OCI-LY1 (cell line): ENCODE results near the gene MACROD1.

ENCODE experiments used
- H2AFZ ChIP-seq: fragments of 200-600 bp; sonication (generic), shearing (Covaris generic); 2 replicates; pipeline ENCODE4 v1.6.0; 2014; ENCODE audit warnings: antibody characterized with exemption, mild to moderate bottlenecking, low read length
- H3F3A ChIP-seq: fragments of 200-600 bp; sonication (generic), shearing (Covaris generic); 2 replicates; pipeline ENCODE4 v1.6.0; 2014; ENCODE audit warnings: mild to moderate bottlenecking, antibody characterized with exemption, low read length, moderate library complexity; ENCODE audit not compliant: insufficient read depth
- H3K27ac ChIP-seq: fragments of 200-600 bp; sonication (generic); 2 replicates; pipeline ENCODE4 v1.5.1; 2014; ENCODE audit warnings: low read length, mixed run types, mild to moderate bottlenecking, low read depth; ENCODE audit not compliant: poor library complexity, severe bottlenecking
- H3K27me3 ChIP-seq: fragments of 200-600 bp; sonication (generic); 2 replicates; pipeline ENCODE4 v1.6.0; 2014; ENCODE audit warnings: antibody characterized with exemption, mild to moderate bottlenecking, low read length, moderate library complexity; ENCODE audit not compliant: insufficient read depth
- H3K36me3 ChIP-seq: fragments of 200-600 bp; sonication (generic); 2 replicates; pipeline ENCODE4 v1.6.1; 2014; ENCODE audit warnings: mild to moderate bottlenecking, antibody characterized with exemption, low read length, moderate library complexity, mixed read lengths; ENCODE audit not compliant: insufficient read depth
- H3K4me1 ChIP-seq: fragments of 200-600 bp; sonication (generic); 2 replicates; pipeline ENCODE4 v1.5.1; 2014; ENCODE audit warnings: mild to moderate bottlenecking, low read length, moderate library complexity; ENCODE audit not compliant: insufficient read depth, severe bottlenecking
- H3K4me2 ChIP-seq: fragments of 200-600 bp; sonication (generic), shearing (Covaris generic); 2 replicates; pipeline ENCODE4 v1.6.1; 2014; ENCODE audit warnings: low read length
- H3K4me3 ChIP-seq: fragments of 200-600 bp; sonication (generic); 2 replicates; pipeline ENCODE4 v1.5.1; 2014; ENCODE audit warnings: low read length, low read depth, mild to moderate bottlenecking, mixed read lengths; ENCODE audit not compliant: poor library complexity, severe bottlenecking
- H3K79me2 ChIP-seq: fragments of 200-600 bp; shearing (Covaris generic); 2 replicates; pipeline ENCODE4 v1.6.1; 2016; ENCODE audit warnings: mixed run types, low read length, mixed read lengths; ENCODE audit not compliant: insufficient read depth
- H3K9ac ChIP-seq: fragments of 200-600 bp; sonication (generic), shearing (Covaris generic); 2 replicates; pipeline ENCODE4 v1.6.1; 2014; ENCODE audit warnings: mild to moderate bottlenecking, low read length, mixed read lengths
- H3K9me2 ChIP-seq: fragments of 200-600 bp; sonication (generic), shearing (Covaris generic); 2 replicates; pipeline ENCODE4 v1.6.1; 2014; ENCODE audit warnings: low read depth, mild to moderate bottlenecking, low read length, mixed read lengths
- H3K9me3 ChIP-seq: fragments of 200-600 bp; shearing (Covaris generic); 2 replicates; pipeline ENCODE4 v1.6.1; 2014; ENCODE audit warnings: low read length, mixed read lengths
- H4K20me1 ChIP-seq: fragments of 200-600 bp; sonication (generic), shearing (Covaris generic); 2 replicates; pipeline ENCODE4 v1.6.0; 2016; ENCODE audit warnings: mild to moderate bottlenecking, low read length; ENCODE audit not compliant: insufficient read depth
- CTCF ChIP-seq: fragments of 200-600 bp; sonication (generic), shearing (Covaris generic); IDR thresholded peaks from 2 replicates; pipeline ENCODE4 v1.5.1; 2017; ENCODE audit warnings: mild to moderate bottlenecking, antibody characterized with exemption, low read length, moderate library complexity, mixed read lengths
- EZH2 ChIP-seq: fragments of 200-600 bp; sonication (generic), shearing (Covaris generic); IDR thresholded peaks from 2 replicates; pipeline ENCODE4 v1.8.0; 2017; ENCODE audit warnings: borderline replicate concordance, mixed run types, mild to moderate bottlenecking, antibody characterized with exemption, low read length, moderate library complexity, mixed read lengths

The MACROD1 gene

GRCh38 chr11:64052436-64052835 lies 113.5 kb downstream of the MACROD1 start:
- H3K4me2 ChIP-seq: no peak overlapping the region
- no peak overlapping the region for H3K9ac ChIP-seq
- no peaks in the 10 kb centered on the region for H3K9me3 ChIP-seq
- no peak overlapping the region for H3K4me3 ChIP-seq
- no peaks in the 10 kb centered on the region for H3K36me3 ChIP-seq
- no peaks in the 10 kb centered on the region for H3K27me3 ChIP-seq
- H3K4me1 ChIP-seq: no peaks in the 10 kb centered on the region
- H4K20me1 ChIP-seq: no peaks in the 10 kb centered on the region
- no peaks in the 10 kb centered on the region for H3K9me2 ChIP-seq
- H3K27ac ChIP-seq: no peak overlapping the region
- H3K79me2 ChIP-seq: no peaks in the 10 kb centered on the region
- no peaks in the 10 kb centered on the region for H3F3A ChIP-seq
- TF ChIP-seq EZH2 (no peak), CTCF (no peak)
- no peak overlapping the region for H2AFZ ChIP-seq

GRCh38 chr11:64051297-64051696 lies 114.6 kb downstream of the MACROD1 start:
- no peak overlapping the region for H3K4me3 ChIP-seq
- H2AFZ ChIP-seq: no peak overlapping the region
- no peaks in the 10 kb centered on the region for H3K4me1 ChIP-seq
- H3K9me2 ChIP-seq: no peaks in the 10 kb centered on the region
- H3K27me3 ChIP-seq: no peaks in the 10 kb centered on the region
- H3K9ac ChIP-seq: no peak overlapping the region
- no peaks in the 10 kb centered on the region for H3K36me3 ChIP-seq
- no peaks in the 10 kb centered on the region for H4K20me1 ChIP-seq
- H3K4me2 ChIP-seq: no peak overlapping the region
- H3F3A ChIP-seq: no peaks in the 10 kb centered on the region
- H3K9me3 ChIP-seq: no peaks in the 10 kb centered on the region
- TF ChIP-seq EZH2 (no peak), CTCF (no peak)
- H3K79me2 ChIP-seq: no peaks in the 10 kb centered on the region
- H3K27ac ChIP-seq: no peak overlapping the region

GRCh38 chr11:64049509-64049908 lies 116.4 kb downstream of the MACROD1 start:
- Histone ChIP-seq H3K4me2 (no peak overlapping the region), H3K27ac (no peak overlapping the region), H3K27me3 (no peaks in the 10 kb centered on the region; the same call in 1 of the 2 replicates), H3K79me2 (no peaks in the 10 kb centered on the region), H3K4me1 (no peaks in the 10 kb centered on the region), H3K36me3 (no peaks in the 10 kb centered on the region), H3K9ac (no peak overlapping the region), H3F3A (no peaks in the 10 kb centered on the region), H2AFZ (no peak overlapping the region), H4K20me1 (no peaks in the 10 kb centered on the region), H3K4me3 (no peak overlapping the region), H3K9me2 (no peaks in the 10 kb centered on the region), H3K9me3 (no peaks in the 10 kb centered on the region)
- no peak for TF ChIP-seq CTCF
- no peak for TF ChIP-seq EZH2
